ENCODE measurements around the gene RNF215. TPM values are rescaled to one million over a fixed set of nuclear protein-coding genes. Genes with fewer than 3 reads are reported as not detected.
"Not testable (repeated sequence)": the region's sequence is repeated elsewhere in the genome, so short reads cannot be mapped to it uniquely, and the experiment has no call there.

Gene RNF215
- total RNA-seq, 8 experiments from 2014 or later, result 9.5 to 22.9 (median 17.3) TPM

DNA sequence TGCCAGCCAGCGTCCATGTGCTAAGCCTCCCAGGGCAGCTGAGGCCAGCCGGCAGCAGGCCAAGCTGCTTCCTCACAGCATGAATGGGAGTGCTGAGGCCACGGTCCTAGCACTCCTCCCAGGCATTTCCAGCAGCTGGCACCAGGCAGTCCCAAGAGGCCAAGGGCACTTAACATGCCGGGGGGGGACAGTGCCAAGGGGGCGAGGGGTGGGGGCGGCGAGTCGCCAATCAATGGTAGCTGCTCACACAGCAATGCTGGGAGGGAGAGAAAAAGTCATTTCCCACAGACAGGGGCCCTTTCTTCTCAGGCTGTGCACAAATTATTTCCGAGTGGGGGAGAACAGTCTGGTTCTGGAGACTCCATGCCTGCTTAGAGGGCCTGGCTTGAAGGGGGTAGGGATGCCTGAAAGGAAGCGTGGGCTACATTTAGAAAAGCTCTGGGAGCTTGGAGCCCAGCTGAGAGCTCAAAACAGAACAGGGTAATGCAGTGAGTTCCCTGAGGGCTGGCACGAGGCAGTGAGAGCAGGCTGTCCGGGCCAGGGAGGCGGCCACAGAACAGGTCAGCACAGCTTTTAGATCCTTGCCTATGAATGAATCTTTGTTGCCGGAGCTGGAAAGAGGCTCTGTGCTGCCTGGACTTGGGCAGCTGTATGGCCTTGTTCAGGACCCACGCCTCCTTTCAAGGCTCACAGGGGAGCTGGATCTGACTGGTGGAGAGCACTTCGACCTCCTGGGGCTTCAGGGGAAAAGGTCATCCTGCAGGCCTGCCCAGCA is 46.1 kb downstream of the RNF215 start:
- peak in 1 of 8 experiments; percentile 18 for ATAC-seq (replicated peaks in 6 of 8)
- H3K27ac ChIP-seq, result no peak overlapping the region
- H3K4me3 ChIP-seq, result no peak overlapping the region
- 82 to 100% (median 83%) methylated on average over 1 to 4 of the region's 16 CpGs; no CpG with 5 or more reads in 7 of the 10 experiments for WGBS, 10 experiments
- H3K4me1 ChIP-seq (replicated peaks in 1 of 2), result no peaks in the 10 kb centered on the region
- in situ Hi-C loops (cut with MboI; ENCODE audit: low pct_unique_long_range_greater_than_20kb in 2 of 9, low sequenced_read_pairs in 9 of 9, unreplicated experiment in 9 of 9), result no loop called here

DNA sequence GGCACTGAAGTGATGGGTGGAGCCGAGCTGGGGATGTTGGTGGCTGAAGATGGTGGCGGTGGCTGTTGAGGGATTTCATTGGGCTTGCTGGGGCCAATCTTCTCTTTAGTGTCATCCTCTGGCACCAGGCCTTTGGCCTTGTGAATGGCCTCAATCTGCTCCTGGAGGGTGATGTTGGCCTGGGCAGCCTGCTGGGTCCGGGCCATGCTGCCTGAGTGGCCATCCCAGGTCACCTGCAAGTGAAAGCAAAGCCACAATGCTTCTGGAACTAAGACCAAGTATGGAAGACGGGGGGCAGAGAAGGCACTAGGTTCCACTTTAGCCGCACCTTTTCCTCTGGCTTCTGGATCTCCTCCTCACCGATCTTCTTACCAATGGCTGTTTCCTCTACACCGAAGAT is 48.4 kb downstream of the RNF215 start:
- 94 to 100% (median 100%) methylated on average over 1 to 6 of the region's 7 CpGs; no CpG with 5 or more reads in 4 of the 10 experiments for WGBS, 10 experiments
- no peak overlapping the region for H3K27ac ChIP-seq
- in situ Hi-C loops (cut with MboI; ENCODE audit: low pct_unique_long_range_greater_than_20kb in 2 of 9, low sequenced_read_pairs in 9 of 9, unreplicated experiment in 9 of 9), result no loop called here
- ATAC-seq (replicated peaks in 6 of 8), result no peak
- H3K4me3 ChIP-seq, result no peak overlapping the region
- no peaks in the 10 kb centered on the region for H3K4me1 ChIP-seq (replicated peaks in 1 of 2)

DNA sequence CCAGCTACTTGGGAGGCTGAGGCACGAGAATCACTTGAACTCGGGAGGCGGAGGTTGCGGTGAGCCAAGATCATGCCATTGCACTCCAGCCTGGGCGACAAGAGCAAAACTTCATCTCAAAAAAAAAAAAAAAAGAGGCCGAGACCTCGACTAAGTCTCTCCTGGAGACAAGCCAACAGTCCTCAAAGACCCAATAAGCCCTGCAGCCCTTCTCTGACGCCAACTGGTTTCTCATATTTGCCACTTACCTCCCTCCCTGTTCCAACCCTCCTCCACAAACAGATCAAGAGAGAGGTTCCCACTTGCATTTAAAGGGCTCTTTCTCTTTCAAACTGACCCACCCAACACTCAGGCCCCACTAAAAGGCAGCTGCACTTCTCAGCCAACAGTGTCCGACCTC is 48.9 kb downstream of the RNF215 start:
- H3K4me3 ChIP-seq; ATAC-seq (replicated peaks in 6 of 8); H3K4me1 ChIP-seq (replicated peaks in 1 of 2); H3K27ac ChIP-seq; in situ Hi-C loops (cut with MboI; ENCODE audit: low pct_unique_long_range_greater_than_20kb in 2 of 9, low sequenced_read_pairs in 9 of 9, unreplicated experiment in 9 of 9): not testable (repeated sequence)
- WGBS, 10 experiments, result 93 to 98% (median 93%) methylated on average over 2 to 8 of the region's 9 CpGs; no CpG with 5 or more reads in 5 of the 10 experiments

DNA sequence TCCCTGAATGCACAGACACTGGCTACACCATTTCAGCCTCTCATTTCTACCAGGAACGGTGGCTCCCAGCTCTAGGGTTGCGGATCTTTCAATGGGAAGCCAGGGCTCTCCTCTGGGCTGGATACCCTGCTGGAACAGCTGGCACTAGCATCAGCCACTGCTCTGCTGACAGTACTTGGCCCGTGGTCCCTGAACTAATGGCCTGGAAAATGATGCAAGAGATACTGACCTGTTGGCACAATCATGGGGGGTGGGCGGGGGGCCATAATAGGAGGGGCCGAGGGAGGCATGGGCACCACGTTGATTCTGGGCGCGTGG is 49.8 kb downstream of the RNF215 start:
- no peak for ATAC-seq (replicated peaks in 6 of 8)
- 100% methylated on average over 1 of the region's 8 CpGs; no CpG with 5 or more reads in 8 of the 10 experiments for WGBS, 10 experiments
- H3K4me1 ChIP-seq (replicated peaks in 1 of 2), result no peaks in the 10 kb centered on the region
- H3K27ac ChIP-seq, result no peak overlapping the region
- no peak overlapping the region for H3K4me3 ChIP-seq
- in situ Hi-C loops (cut with MboI; ENCODE audit: low pct_unique_long_range_greater_than_20kb in 2 of 9, low sequenced_read_pairs in 9 of 9, unreplicated experiment in 9 of 9), result no loop called here

DNA sequence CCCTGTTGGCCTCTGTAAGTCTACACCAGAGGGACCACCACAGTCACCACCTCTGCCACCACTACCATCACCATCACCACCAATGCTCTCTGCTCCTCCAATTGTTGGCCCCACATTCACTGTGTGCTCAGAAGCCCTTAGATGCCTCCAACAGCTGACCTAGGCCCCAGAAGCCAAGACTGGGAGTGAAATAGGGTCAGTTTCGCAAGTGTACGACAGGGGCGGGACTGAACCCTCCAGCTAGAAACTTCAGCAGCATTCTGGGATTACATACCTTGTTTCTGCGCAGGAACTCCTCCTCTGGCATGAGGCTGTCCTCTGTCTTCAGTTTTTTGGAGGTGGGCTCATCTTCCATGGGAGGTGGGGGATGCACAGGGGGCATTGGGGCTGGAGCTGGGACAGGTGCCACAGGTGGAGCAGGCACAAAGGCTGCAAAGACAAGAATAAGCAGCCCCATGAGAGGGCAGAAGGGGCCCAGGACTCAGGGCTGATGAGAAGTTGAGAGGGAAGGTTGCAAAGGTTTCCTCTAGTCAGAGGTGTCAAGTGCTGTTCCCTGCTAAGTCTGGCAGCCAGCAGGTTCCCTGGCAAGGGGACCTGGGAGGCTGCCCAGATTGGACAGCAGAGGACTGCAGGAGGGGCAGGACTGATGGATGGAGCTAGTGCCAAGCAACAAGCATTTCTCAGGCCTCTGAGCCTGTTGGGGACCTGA is 50.3 kb downstream of the RNF215 start:
- Histone ChIP-seq H3K4me1 (replicated peaks in 1 of 2) (no peaks in the 10 kb centered on the region), H3K4me3 (no peak overlapping the region), H3K27ac (no peak overlapping the region)
- no peak for ATAC-seq (replicated peaks in 6 of 8)
- no CpG with 5 or more reads among the region's 4 CpGs for WGBS, 10 experiments
- in situ Hi-C loops (cut with MboI; ENCODE audit: low pct_unique_long_range_greater_than_20kb in 2 of 9, low sequenced_read_pairs in 9 of 9, unreplicated experiment in 9 of 9), result no loop called here

DNA sequence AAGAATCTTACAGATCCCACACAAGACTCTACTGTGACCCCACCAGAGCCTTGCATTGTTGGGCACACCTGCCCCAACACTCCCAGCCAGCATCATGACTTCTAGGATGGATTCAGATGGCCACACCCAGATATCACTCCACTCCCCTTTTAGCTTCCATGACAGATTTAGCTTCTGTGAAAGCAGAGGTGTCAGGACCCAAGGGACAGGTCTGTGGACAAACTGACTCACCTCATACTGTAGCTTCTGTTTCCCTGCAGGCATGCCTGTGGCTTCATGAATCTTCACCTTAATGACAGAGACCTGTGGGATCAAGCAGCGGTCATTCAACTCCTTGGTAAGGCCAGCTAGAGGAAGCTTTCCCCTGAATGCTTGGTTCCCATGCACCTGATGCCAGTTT is 52.0 kb downstream of the RNF215 start:
- no peaks in the 10 kb centered on the region for H3K4me1 ChIP-seq (replicated peaks in 1 of 2)
- in situ Hi-C loops (cut with MboI; ENCODE audit: low pct_unique_long_range_greater_than_20kb in 2 of 9, low sequenced_read_pairs in 9 of 9, unreplicated experiment in 9 of 9), result no loop called here
- no peak for ATAC-seq (replicated peaks in 6 of 8)
- H3K27ac ChIP-seq, result no peak overlapping the region
- 100% methylated on average over 1 of the region's 1 CpG; no CpG with 5 or more reads in 7 of the 10 experiments for WGBS, 10 experiments
- H3K4me3 ChIP-seq, result no peak overlapping the region

DNA sequence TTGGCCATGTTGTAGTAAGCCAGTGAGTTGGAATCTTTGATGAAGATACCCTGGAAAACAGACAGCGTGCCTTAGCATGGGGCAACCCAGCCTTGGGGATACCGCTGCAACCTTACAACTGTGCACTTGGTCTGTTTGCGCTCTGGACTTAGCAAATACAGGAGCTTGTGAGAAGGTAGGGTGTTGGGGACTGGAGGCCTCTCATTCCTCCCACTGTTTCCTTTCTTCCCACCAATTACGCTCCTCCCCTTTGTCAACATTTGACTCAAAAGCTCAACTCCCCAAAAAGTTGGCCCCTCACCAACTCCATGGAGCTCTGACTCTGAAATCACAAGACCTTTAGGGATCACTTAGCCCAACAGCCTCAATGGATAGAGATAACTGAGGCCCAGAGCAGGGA is 52.6 kb downstream of the RNF215 start:
- H3K4me3 ChIP-seq, result no peak overlapping the region
- in situ Hi-C loops (cut with MboI; ENCODE audit: low pct_unique_long_range_greater_than_20kb in 2 of 9, low sequenced_read_pairs in 9 of 9, unreplicated experiment in 9 of 9), result no loop called here
- WGBS, 10 experiments, result 86 to 100% (median 100%) methylated on average over 1 to 3 of the region's 4 CpGs; no CpG with 5 or more reads in 4 of the 10 experiments
- H3K27ac ChIP-seq, result no peak overlapping the region
- no peaks in the 10 kb centered on the region for H3K4me1 ChIP-seq (replicated peaks in 1 of 2)
- no peak for ATAC-seq (replicated peaks in 6 of 8)

DNA sequence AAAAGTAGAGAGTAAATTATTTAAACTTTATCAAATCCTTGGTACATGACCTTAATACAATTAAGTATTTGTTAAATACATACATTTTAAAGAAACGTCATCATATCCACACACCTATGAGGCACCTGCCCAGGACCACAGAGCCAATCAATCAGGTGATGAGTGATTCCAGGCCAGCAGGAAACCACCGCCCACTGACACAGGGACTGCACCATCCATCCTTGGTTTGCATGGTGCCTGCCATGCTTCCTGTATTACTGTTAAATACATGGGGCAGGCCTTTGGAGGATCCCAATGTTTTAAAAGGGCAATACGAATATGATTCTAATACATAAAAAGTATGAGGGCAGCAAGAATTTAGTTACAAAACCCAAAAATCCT is 53.5 kb downstream of the RNF215 start:
- H3K4me3 ChIP-seq, result no peak overlapping the region
- no peak for ATAC-seq (replicated peaks in 6 of 8)
- in situ Hi-C loops (cut with MboI; ENCODE audit: low pct_unique_long_range_greater_than_20kb in 2 of 9, low sequenced_read_pairs in 9 of 9, unreplicated experiment in 9 of 9), result no loop called here
- no peak overlapping the region for H3K27ac ChIP-seq
- H3K4me1 ChIP-seq (replicated peaks in 1 of 2), result no peaks in the 10 kb centered on the region
- 57 to 100% (median 97%) methylated on average over 1 to 3 of the region's 3 CpGs; no CpG with 5 or more reads in 4 of the 10 experiments for WGBS, 10 experiments

DNA sequence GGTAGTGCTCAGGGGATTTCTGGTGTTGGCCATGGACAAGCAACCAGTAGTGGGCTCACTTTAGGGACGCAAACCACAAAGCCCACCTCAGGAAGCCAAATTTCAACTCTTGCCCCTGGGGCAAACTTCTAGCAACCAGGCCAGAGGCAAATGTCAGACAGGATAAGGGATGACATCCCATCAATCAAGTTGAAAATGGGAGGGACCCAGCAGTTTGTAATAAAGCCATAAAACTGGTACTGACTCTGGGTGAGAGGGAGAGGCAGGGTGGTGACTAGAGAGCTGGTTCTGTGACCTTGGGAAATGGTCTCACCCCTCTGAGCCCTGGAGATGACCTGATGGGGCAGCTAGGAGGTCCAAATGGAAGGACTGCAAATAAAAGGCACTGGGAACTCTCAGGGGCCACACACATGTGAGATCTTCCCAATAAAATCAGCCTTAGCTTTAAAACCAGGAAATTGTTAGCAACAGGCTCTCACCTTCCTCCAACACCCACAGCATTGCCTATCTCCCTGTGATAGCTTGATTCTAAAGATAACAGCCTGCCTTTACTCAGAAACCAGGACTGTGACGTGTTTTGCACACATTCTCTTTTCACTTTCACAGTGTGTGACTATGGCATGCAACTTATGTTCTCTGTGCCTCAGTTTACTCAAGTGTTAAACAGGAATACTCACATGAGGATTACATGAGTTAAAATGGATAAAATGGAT is 54.1 kb downstream of the RNF215 start:
- Histone ChIP-seq H3K27ac (no peak overlapping the region), H3K4me1 (replicated peaks in 1 of 2) (no peaks in the 10 kb centered on the region), H3K4me3 (no peak overlapping the region)
- ATAC-seq (replicated peaks in 6 of 8), result no peak
- in situ Hi-C loops (cut with MboI; ENCODE audit: low pct_unique_long_range_greater_than_20kb in 2 of 9, low sequenced_read_pairs in 9 of 9, unreplicated experiment in 9 of 9), result no loop called here
- 94 to 100% (median 100%) methylated on average over 1 to 2 of the region's 2 CpGs; no CpG with 5 or more reads in 4 of the 10 experiments for WGBS, 10 experiments

DNA sequence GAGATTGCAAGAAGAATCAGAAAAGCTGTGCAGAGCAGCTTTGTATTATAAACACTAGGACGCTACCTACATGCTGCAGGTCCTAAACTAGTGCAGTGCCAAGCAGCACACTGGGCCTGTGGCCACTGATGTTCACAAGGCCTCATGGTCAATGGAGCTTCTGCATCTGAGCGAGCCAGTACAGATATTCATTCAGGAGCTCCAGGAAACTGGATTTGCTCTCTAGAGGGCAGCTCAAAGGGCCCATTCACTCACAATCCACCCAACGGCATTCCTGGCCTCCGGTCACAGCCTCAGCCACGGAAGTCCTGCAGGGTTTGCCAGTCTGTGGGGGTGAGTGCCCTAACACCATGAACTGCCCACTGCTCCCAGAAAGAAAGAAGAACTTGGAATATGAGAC is 54.7 kb downstream of the RNF215 start:
- H3K27ac ChIP-seq, result no peak overlapping the region
- peaks cover 0 to 1% of the 10 kb centered on the region in 2 donors for H3K4me1 ChIP-seq (replicated peaks in 1 of 2)
- ATAC-seq (replicated peaks in 6 of 8), result no peak
- WGBS, 10 experiments, result 81 to 100% (median 86%) methylated on average over 1 to 3 of the region's 5 CpGs; no CpG with 5 or more reads in 3 of the 10 experiments
- in situ Hi-C loops (cut with MboI; ENCODE audit: low pct_unique_long_range_greater_than_20kb in 2 of 9, low sequenced_read_pairs in 9 of 9, unreplicated experiment in 9 of 9), result no loop called here
- no peak overlapping the region for H3K4me3 ChIP-seq

Other genes with a start within 250 kb of the RNF215 start
- gene LIF, start 140.7 kb downstream of the RNF215 start, total RNA-seq, result 10 to 100 TPM in 2 of 8 experiments, 1 to 10 TPM in 4, under 1 TPM in 2; 0.81 to 14.8 (median 4.3) TPM
- under 1 TPM in 5 of 8 experiments, not detected in 3; 0.08 to 0.71 (median 0.23) TPM for gene OSM, start 120.6 kb downstream of the RNF215 start, total RNA-seq
- 10 to 100 TPM in 2 of 8 experiments, 1 to 10 TPM in 6; 1.7 to 13.6 (median 7.0) TPM for gene CASTOR1, start 97.9 kb downstream of the RNF215 start, total RNA-seq
- 10 to 100 TPM in 5 of 8 experiments, 1 to 10 TPM in 3; 5.8 to 17.8 (median 10.6) TPM for gene TBC1D10A, start 60.5 kb downstream of the RNF215 start, total RNA-seq
- gene SF3A1, start 30.5 kb downstream of the RNF215 start, total RNA-seq, result 10 to 100 TPM; 20.5 to 81.4 (median 34.6) TPM
- gene CCDC157, start 30.4 kb downstream of the RNF215 start, total RNA-seq, result 10 to 100 TPM in 1 of 8 experiments, 1 to 10 TPM in 7; 2.0 to 12.8 (median 3.9) TPM
- gene SEC14L2, start 9.6 kb upstream of the RNF215 start, total RNA-seq, result 10 to 100 TPM in 2 of 8 experiments, 1 to 10 TPM in 6; 2.0 to 17.3 (median 7.5) TPM
- 10 to 100 TPM in 6 of 8 experiments, 1 to 10 TPM in 2; 4.2 to 36.6 (median 20.4) TPM for gene MTFP1, start 38.4 kb upstream of the RNF215 start, total RNA-seq
- gene SEC14L3, start 84.6 kb upstream of the RNF215 start, total RNA-seq, result under 1 TPM in 3 of 8 experiments, not detected in 5; 0.20 to 0.38 (median 0.35) TPM
- gene SEC14L4, start 118.3 kb upstream of the RNF215 start, total RNA-seq, result under 1 TPM in 2 of 8 experiments, not detected in 6; 0.14 to 0.24 TPM
- gene SEC14L6, start 159.3 kb upstream of the RNF215 start, total RNA-seq, result 1 to 10 TPM in 1 of 8 experiments, under 1 TPM in 6, not detected in 1; 0.05 to 2.6 (median 0.18) TPM
- gene GAL3ST1, start 187.3 kb upstream of the RNF215 start, total RNA-seq, result 1 to 10 TPM in 5 of 8 experiments, under 1 TPM in 1, not detected in 2; 0.91 to 2.9 (median 1.7) TPM
- gene PES1, start 204.5 kb upstream of the RNF215 start, total RNA-seq, result 100 to 1,000 TPM in 4 of 8 experiments, 10 to 100 TPM in 4; 78.6 to 142 (median 105) TPM
- gene TCN2, start 219.8 kb upstream of the RNF215 start, total RNA-seq, result 10 to 100 TPM in 3 of 8 experiments, 1 to 10 TPM in 5; 1.8 to 70.6 (median 7.9) TPM
- 1 to 10 TPM in 7 of 8 experiments, under 1 TPM in 1; 0.22 to 7.6 (median 2.9) TPM for gene SLC35E4, start 248.4 kb upstream of the RNF215 start, total RNA-seq